Vagina (tissue), 2 donors: ENCODE results near the gene TWF1.

Experiments
- CTCF ChIP-seq, 3 experiments: fragments of 450-650 bp in 2 of 3; fragments of 200-600 bp in 1 of 3; sonication (generic) in 1 of 3; IDR thresholded peaks; one replicate each; pipeline ENCODE4 v1.5.1; 2017 to 2019; ENCODE audit warnings: antibody characterized with exemption in 3 of 3, mild to moderate bottlenecking in 2 of 3, moderate library complexity in 2 of 3
- POLR2A ChIP-seq, 2 donors: fragments of 450-650 bp; IDR thresholded peaks; one replicate each; pipeline ENCODE4 v1.6.1; 2017; ENCODE audit warnings: antibody characterized with exemption in 2 of 2, mild to moderate bottlenecking in 2 of 2, moderate library complexity in 2 of 2
- POLR2AphosphoS5 ChIP-seq, 2 donors: sonication (generic); formaldehyde crosslinking; IDR thresholded peaks; one replicate each; pipeline ENCODE4 v1.9.0; 2017; ENCODE audit warnings: antibody characterized with exemption in 2 of 2, mild to moderate bottlenecking in 2 of 2, low read depth in 1 of 2; ENCODE audit not compliant: insufficient read depth in 1 of 2

- TF ChIP-seq CTCF (IDR thresholded peaks at IDR 0.05): no peak
- no peak for TF ChIP-seq POLR2A (IDR thresholded peaks at IDR 0.05)
- TF ChIP-seq POLR2AphosphoS5 (IDR thresholded peaks at IDR 0.05; ENCODE audit: insufficient read depth in 1 of 2, low read depth in 1 of 2): no peak
These were observed 29.6 kb downstream of the TWF1 start for GRCh38 chr12:43776498-43776897.
